ENCODE results near the gene HNRNPL. TPM values are rescaled to one million over a fixed set of nuclear protein-coding genes. Genes with fewer than 3 reads are reported as not detected.

Gene HNRNPL
- polyA plus RNA-seq, 1 donor from 2014 or later = 315 TPM

GRCh38 chr19:38890686-38891085 is 40.9 kb upstream of the HNRNPL start:
- Histone ChIP-seq H3K9ac (ENCODE audit: low read length) (no peak overlapping the region), H4K20me1 (ENCODE audit: insufficient read depth) (no peaks in the 10 kb centered on the region), H3K27me3 (ENCODE audit: insufficient read depth, low read depth, low read length) (no peaks in the 10 kb centered on the region), H3K9me2 (ENCODE audit: insufficient read depth, low read length) (no peaks in the 10 kb centered on the region), H3K36me3 (ENCODE audit: insufficient read depth, low read length) (no peaks in the 10 kb centered on the region), H3F3A (ENCODE audit: insufficient read depth, low read length, poor library complexity, severe bottlenecking) (no peaks in the 10 kb centered on the region), H3K9me3 (ENCODE audit: low read length) (no peaks in the 10 kb centered on the region), H3K4me2 (ENCODE audit: low read length) (no peak overlapping the region), H3K4me3 (ENCODE audit: low read length) (no peak overlapping the region), H3K27ac (ENCODE audit: low read length) (no peak overlapping the region), H3K79me2 (replicated peaks; ENCODE audit: insufficient read depth, low read length) (no peaks in the 10 kb centered on the region), H2AFZ (ENCODE audit: low read depth, low read length) (no peak overlapping the region)
- TF ChIP-seq RAD21 (conservative IDR thresholded peaks at IDR 0.05) (no peak), EP300 (conservative IDR thresholded peaks at IDR 0.05; ENCODE audit: poor library complexity, severe bottlenecking) (no peak), CTCF (IDR thresholded peaks at IDR 0.05; ENCODE audit: poor library complexity, severe bottlenecking) (no peak), SMC3 (conservative IDR thresholded peaks at IDR 0.05; ENCODE audit: poor library complexity) (no peak), POLR2AphosphoS5 (IDR thresholded peaks at IDR 0.05) (no peak), TAF1 (IDR thresholded peaks at IDR 0.05; ENCODE audit: low read depth) (no peak), MXI1 (conservative IDR thresholded peaks at IDR 0.05; ENCODE audit: poor library complexity, severe bottlenecking) (no peak), EZH2 (IDR thresholded peaks at IDR 0.05; ENCODE audit: borderline replicate concordance, insufficient read depth, low read length, poor library complexity, severe bottlenecking) (no peak), REST (IDR thresholded peaks at IDR 0.05; ENCODE audit: borderline replicate concordance) (no peak)

GRCh38 chr19:38889803-38890202 is 40.0 kb upstream of the HNRNPL start:
- no peak overlapping the region for H3K4me2 ChIP-seq (ENCODE audit: low read length)
- H4K20me1 ChIP-seq (ENCODE audit: insufficient read depth) = no peaks in the 10 kb centered on the region
- H3K27me3 ChIP-seq (ENCODE audit: insufficient read depth, low read depth, low read length) = no peaks in the 10 kb centered on the region
- H3K79me2 ChIP-seq (replicated peaks; ENCODE audit: insufficient read depth, low read length) = no peaks in the 10 kb centered on the region
- H3K36me3 ChIP-seq (ENCODE audit: insufficient read depth, low read length) = no peaks in the 10 kb centered on the region
- no peaks in the 10 kb centered on the region for H3K9me3 ChIP-seq (ENCODE audit: low read length)
- H3K9ac ChIP-seq (ENCODE audit: low read length) = no peak overlapping the region
- H3K4me3 ChIP-seq (ENCODE audit: low read length) = no peak overlapping the region
- no peaks in the 10 kb centered on the region for H3K9me2 ChIP-seq (ENCODE audit: insufficient read depth, low read length)
- H3K27ac ChIP-seq (ENCODE audit: low read length) = no peak overlapping the region
- no peak overlapping the region for H2AFZ ChIP-seq (ENCODE audit: low read depth, low read length)
- no peaks in the 10 kb centered on the region for H3F3A ChIP-seq (ENCODE audit: insufficient read depth, low read length, poor library complexity, severe bottlenecking)
- no peak for TF ChIP-seq REST (IDR thresholded peaks at IDR 0.05; ENCODE audit: borderline replicate concordance)
- TF ChIP-seq MXI1 (conservative IDR thresholded peaks at IDR 0.05; ENCODE audit: poor library complexity, severe bottlenecking) = no peak
- TF ChIP-seq CTCF (IDR thresholded peaks at IDR 0.05; ENCODE audit: poor library complexity, severe bottlenecking) = no peak
- TF ChIP-seq TAF1 (IDR thresholded peaks at IDR 0.05; ENCODE audit: low read depth) = no peak
- TF ChIP-seq EP300 (conservative IDR thresholded peaks at IDR 0.05; ENCODE audit: poor library complexity, severe bottlenecking) = no peak
- no peak for TF ChIP-seq RAD21 (conservative IDR thresholded peaks at IDR 0.05)
- TF ChIP-seq POLR2AphosphoS5 (IDR thresholded peaks at IDR 0.05) = no peak
- no peak for TF ChIP-seq EZH2 (IDR thresholded peaks at IDR 0.05; ENCODE audit: borderline replicate concordance, insufficient read depth, low read length, poor library complexity, severe bottlenecking)
- TF ChIP-seq SMC3 (conservative IDR thresholded peaks at IDR 0.05; ENCODE audit: poor library complexity) = no peak

Data from neural cell (in vitro differentiated cells).